ENCODE data around the gene TMEM125.

The TMEM125 gene

GRCh38 chr1:43269627-43270375 is at the start of gene TMEM125:
Gene TMEM125 (plus strand): TSS chr1:43269983. CDS start chr1:43272723, 2,740 bp downstream.
- no peak for DNase-seq

GRCh38 chr1:43220905-43221778 is 48.6 kb upstream of the TMEM125 start:
- DNase-seq: no peak

GRCh38 chr1:43221797-43222196 is 48.0 kb upstream of the TMEM125 start:
- DNase-seq: no peak

- no peak for DNase-seq
Observed at GRCh38 chr1:43222879-43223278, 46.9 kb upstream of the TMEM125 start.

GRCh38 chr1:43225168-43225567 is 44.6 kb upstream of the TMEM125 start:
- DNase-seq: no peak

- DNase-seq: peak; percentile 85
Observed at GRCh38 chr1:43227143-43227764, 42.5 kb upstream of the TMEM125 start.

GRCh38 chr1:43229826-43230780 is 39.7 kb upstream of the TMEM125 start:
- no peak for DNase-seq

GRCh38 chr1:43232074-43232473 is 37.7 kb upstream of the TMEM125 start:
- DNase-seq: no peak

- DNase-seq: no peak
Observed at GRCh38 chr1:43232482-43232881, 37.3 kb upstream of the TMEM125 start.

- no peak for DNase-seq
Observed at GRCh38 chr1:43233631-43234030, 36.2 kb upstream of the TMEM125 start.

- no peak for DNase-seq
Observed at GRCh38 chr1:43234267-43234666, 35.5 kb upstream of the TMEM125 start.

GRCh38 chr1:43235040-43235439 is 34.7 kb upstream of the TMEM125 start:
- DNase-seq: no peak

- DNase-seq: no peak
Observed at GRCh38 chr1:43235451-43236121, 34.2 kb upstream of the TMEM125 start.

GRCh38 chr1:43237121-43237520 is 32.7 kb upstream of the TMEM125 start:
- DNase-seq: no peak

- peak; percentile 46 for DNase-seq
Observed at GRCh38 chr1:43238085-43238484, 31.7 kb upstream of the TMEM125 start.

GRCh38 chr1:43238991-43239469 is 30.8 kb upstream of the TMEM125 start:
- no peak for DNase-seq

- DNase-seq: no peak
Observed at GRCh38 chr1:43239484-43239883, 30.3 kb upstream of the TMEM125 start.

- DNase-seq: no peak
Observed at GRCh38 chr1:43241413-43241836, 28.4 kb upstream of the TMEM125 start.

GRCh38 chr1:43243299-43243698 is 26.5 kb upstream of the TMEM125 start:
- no peak for DNase-seq

GRCh38 chr1:43246466-43247213 is 23.1 kb upstream of the TMEM125 start:
- no peak for DNase-seq

Data from femur (tissue), 1 donor.